Sigmoid colon (tissue), 7 donors: ENCODE data around the gene ZFTA. TPM values are rescaled to one million over a fixed set of nuclear protein-coding genes. Genes with fewer than 3 reads are reported as not detected.
"Not testable (repeated sequence)": the region's sequence is repeated elsewhere in the genome, so short reads cannot be mapped to it uniquely, and the experiment has no call there.

Experiments used
- DNase-seq: peaks from one replicate; pipeline ENCODE4 v3.0.0-alpha.2; 2019
- H3K27ac ChIP-seq, 4 donors: fragments of 200-600 bp; sonication (generic); one replicate each; pipeline ENCODE4 v1.5.1; 2016 to 2019; ENCODE audit warnings: mild to moderate bottlenecking in 1 of 4
- H3K27me3 ChIP-seq, 3 donors: fragments of 200-600 bp; sonication (generic); one replicate each; pipeline ENCODE4 v1.5.1; 2019; ENCODE audit warnings: mild to moderate bottlenecking in 1 of 3
- H3K36me3 ChIP-seq, 4 donors: fragments of 200-600 bp; sonication (generic); one replicate each; pipeline ENCODE4 v1.5.1; 2016 to 2019
- H3K4me1 ChIP-seq, 4 donors: fragments of 200-600 bp; sonication (generic); one replicate each; pipeline ENCODE4 v1.5.1; 2017 to 2019
- H3K4me3 ChIP-seq, 4 donors: fragments of 200-600 bp; sonication (generic); one replicate each; pipeline ENCODE4 v1.5.1; 2017 to 2019; ENCODE audit warnings: mild to moderate bottlenecking in 2 of 4, moderate library complexity in 1 of 4
- H3K9me3 ChIP-seq, 4 donors: fragments of 200-600 bp in 3 of 4; sonication (generic) in 3 of 4; one replicate each; pipeline versions ENCODE4 v1.5.1 to v1.6.1; 2013 to 2019
- CTCF ChIP-seq, 4 experiments: fragments of 450-650 bp in 3 of 4; fragments of 200-600 bp in 1 of 4; IDR thresholded peaks; one replicate each; pipeline ENCODE4 v1.5.1; 2016 to 2019; ENCODE audit warnings: antibody characterized with exemption in 4 of 4, mild to moderate bottlenecking in 3 of 4, moderate library complexity in 2 of 4
- EP300 ChIP-seq, 4 donors: sonication (generic); formaldehyde crosslinking; IDR thresholded peaks; one replicate each; pipeline ENCODE4 v1.6.1; 2017; ENCODE audit warnings: antibody characterized with exemption in 4 of 4
- POLR2A ChIP-seq, 2 donors: fragments of 450-650 bp; IDR thresholded peaks; one replicate each; pipeline ENCODE4 v1.6.1; 2016; ENCODE audit warnings: antibody characterized with exemption in 2 of 2, mild to moderate bottlenecking in 2 of 2, moderate library complexity in 2 of 2
- POLR2AphosphoS5 ChIP-seq, 4 donors: sonication (generic); formaldehyde crosslinking; IDR thresholded peaks; one replicate each; pipeline ENCODE4 v1.6.1; 2017; ENCODE audit warnings: antibody characterized with exemption in 4 of 4
- WGBS, 2 donors: extraction: QIAGEN DNeasy Blood & Tissue Kit; methylation state at CpG; one replicate each; pipeline ENCODE4 v1.1.7; 2013; 5-methylcytosine and 5-hydroxymethylcytosine counted together
- intact Hi-C: fragments of 100-400 bp; cut with DNase I; formaldehyde crosslinking; loops from one replicate; pipeline ENCODE4 v1.15.1; 2023
- polyA plus RNA-seq, 3 donors: library from polyadenylated mRNA; stranded (reverse); fragments of 200-250 nt; gene quantifications; one replicate each; pipeline ENCODE4 v1.2.3, GENCODE V29; 2013
- total RNA-seq, 4 donors: library from RNA; depleted of rRNA; stranded (reverse); fragments of >200 nt; gene quantifications; one replicate each; pipeline ENCODE4 v1.1.0, GENCODE V29; 2016
- donor health status: healthy with polysubstance abuse.
- donor health status: Bipolar disorder and iron deficiency.
- donor health status: healthy.

Gene ZFTA
- total and polyA plus RNA-seq, 7 donors: 0.69 to 20.4 (median 11.1) TPM

GRCh38 chr11:63775191-63775590, 6.6 kb upstream of the ZFTA start:
- no peaks in the 10 kb centered on the region for H3K36me3 ChIP-seq
- H3K27me3 ChIP-seq: no peaks in the 10 kb centered on the region
- TF ChIP-seq POLR2A (IDR thresholded peaks at IDR 0.05) (no peak), CTCF (IDR thresholded peaks at IDR 0.05) (no peak), EP300 (IDR thresholded peaks at IDR 0.05) (no peak), POLR2AphosphoS5 (IDR thresholded peaks at IDR 0.05) (no peak)
- no peak for DNase-seq
- no peak overlapping the region for H3K4me3 ChIP-seq
- H3K9me3 ChIP-seq: no peaks in the 10 kb centered on the region
- H3K27ac ChIP-seq: no peak overlapping the region
- intact Hi-C loops: no loop called here
- peaks cover 0 to 4% (median under 1%) of the 10 kb centered on the region in 4 donors for H3K4me1 ChIP-seq
- WGBS, 2 donors: 87 to 88% methylated on average over 3 of the region's 3 CpGs

- intact Hi-C loops, H3K27ac ChIP-seq, H3K27me3 ChIP-seq, H3K9me3 ChIP-seq, H3K36me3 ChIP-seq, DNase-seq, H3K4me3 ChIP-seq: not testable (repeated sequence)
- 92 to 95% methylated on average over 2 of the region's 2 CpGs for WGBS, 2 donors
- H3K4me1 ChIP-seq: peaks cover 0 to 20% (median 16%) of the 10 kb centered on the region in 4 donors
Observed at GRCh38 chr11:63771741-63772318, 3.3 kb upstream of the ZFTA start.

GRCh38 chr11:63770763-63771162, 2.2 kb upstream of the ZFTA start:
- Histone ChIP-seq H3K27ac (peak overlapping the region in 1 of 4 donors; percentile 89), H3K4me1 (peaks cover 0 to 31% (median 26%) of the 10 kb centered on the region in 4 donors), H3K4me3 (no peak overlapping the region), H3K36me3 (no peaks in the 10 kb centered on the region), H3K27me3 (no peaks in the 10 kb centered on the region), H3K9me3 (no peaks in the 10 kb centered on the region)
- TF ChIP-seq EP300 (IDR thresholded peaks at IDR 0.05): no peak
- no peak for TF ChIP-seq CTCF (IDR thresholded peaks at IDR 0.05)
- no peak for TF ChIP-seq POLR2AphosphoS5 (IDR thresholded peaks at IDR 0.05)
- TF ChIP-seq POLR2A (IDR thresholded peaks at IDR 0.05): no peak
- 81 to 85% methylated on average over 7 of the region's 7 CpGs for WGBS, 2 donors
- no peak for DNase-seq
- intact Hi-C loops: no loop called here

- intact Hi-C loops: loop anchor here (1.0 to 10.0 kb wide), 3 partner anchors 43 to 985 kb away; partner anchors contain the start of genes NAA40, SPINDOC and TMEM179B
- TF ChIP-seq CTCF (IDR thresholded peaks at IDR 0.05): no peak
- TF ChIP-seq POLR2AphosphoS5 (IDR thresholded peaks at IDR 0.05): no peak
- no peak for TF ChIP-seq EP300 (IDR thresholded peaks at IDR 0.05)
- no peak for TF ChIP-seq POLR2A (IDR thresholded peaks at IDR 0.05)
- Histone ChIP-seq H3K4me3 (peak overlapping the region; percentile 72 to 95 (median 90)), H3K27me3 (no peaks in the 10 kb centered on the region), H3K36me3 (no peaks in the 10 kb centered on the region), H3K4me1 (peaks cover 0 to 40% (median 35%) of the 10 kb centered on the region in 4 donors), H3K27ac (peak overlapping the region; percentile 77 to 94 (median 91)), H3K9me3 (no peaks in the 10 kb centered on the region)
- peak; percentile 67 for DNase-seq
- 12 to 20% methylated on average over 35 of the region's 35 CpGs for WGBS, 2 donors
Observed at GRCh38 chr11:63769714-63770455, 1.3 kb upstream of the ZFTA start.

- Histone ChIP-seq H3K36me3 (no peaks in the 10 kb centered on the region), H3K4me1 (peaks cover 0 to 47% (median 42%) of the 10 kb centered on the region in 4 donors), H3K4me3 (peak overlapping the region; percentile 72 to 95 (median 90)), H3K9me3 (no peaks in the 10 kb centered on the region), H3K27me3 (no peaks in the 10 kb centered on the region), H3K27ac (peak overlapping the region; percentile 77 to 94 (median 91))
- DNase-seq: peak; percentile 76
- no peak for TF ChIP-seq EP300 (IDR thresholded peaks at IDR 0.05)
- peak in 1 of 4 donors; percentile 44 for TF ChIP-seq POLR2AphosphoS5 (IDR thresholded peaks at IDR 0.05)
- no peak for TF ChIP-seq CTCF (IDR thresholded peaks at IDR 0.05)
- 0 to 1% methylated on average over 82 of the region's 82 CpGs for WGBS, 2 donors
- intact Hi-C loops: loop anchor here (1.0 to 10.0 kb wide), 3 partner anchors 44 to 984 kb away; partner anchors contain the start of genes NAA40, SPINDOC and TMEM179B
Observed at GRCh38 chr11:63769042-63769713, 603 bp upstream of the ZFTA start.
